HG03139 (cell line): ENCODE measurements around the gene CRYBG1.
"Not testable (repeated sequence)": the region's sequence is repeated elsewhere in the genome, so short reads cannot be mapped to it uniquely, and the experiment has no call there.

Source experiments
- ATAC-seq: cut with Tn5 transposase; IDR thresholded peaks from one replicate; pipeline ENCODE4 v1.9.1; 2021; ENCODE audit not compliant: unreplicated experiment

The CRYBG1 gene

GRCh38 chr6:106372838-106373501, 12.5 kb downstream of the CRYBG1 start:
- no peak for ATAC-seq

DNA sequence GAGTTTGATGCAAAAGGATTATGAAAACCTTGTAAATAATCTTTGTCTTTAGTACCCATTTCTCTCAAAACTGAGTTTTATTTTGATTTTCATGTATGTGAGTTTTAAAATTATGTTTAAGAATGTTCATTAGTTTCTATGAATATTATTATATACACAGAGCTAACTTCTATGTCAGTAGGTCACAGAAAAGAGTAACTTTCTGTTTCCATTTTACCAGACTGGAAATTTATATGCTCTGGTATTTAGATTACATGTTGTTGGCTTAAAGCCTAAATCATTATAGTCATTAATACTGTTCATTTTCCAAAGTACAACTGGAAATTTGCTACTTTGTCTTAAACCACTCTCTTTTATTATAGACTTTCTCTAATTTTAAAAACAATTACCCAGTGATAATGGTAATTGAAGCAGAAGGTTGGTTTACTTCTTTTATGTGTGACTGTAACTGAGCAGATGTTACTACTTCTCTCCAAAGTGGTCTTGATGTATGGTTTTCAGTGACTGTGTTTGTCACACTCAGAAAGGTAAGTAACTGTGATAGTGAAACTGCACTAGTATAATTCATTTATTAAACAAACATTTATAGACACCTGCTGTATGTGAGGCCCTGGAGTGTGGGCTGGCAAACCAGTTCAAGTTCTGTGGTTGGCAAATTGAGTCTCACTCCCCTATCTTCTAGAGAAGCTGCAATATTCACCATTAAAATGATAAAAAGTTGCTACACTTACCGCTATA, 13.2 kb downstream of the CRYBG1 start:
- ATAC-seq = no peak

DNA sequence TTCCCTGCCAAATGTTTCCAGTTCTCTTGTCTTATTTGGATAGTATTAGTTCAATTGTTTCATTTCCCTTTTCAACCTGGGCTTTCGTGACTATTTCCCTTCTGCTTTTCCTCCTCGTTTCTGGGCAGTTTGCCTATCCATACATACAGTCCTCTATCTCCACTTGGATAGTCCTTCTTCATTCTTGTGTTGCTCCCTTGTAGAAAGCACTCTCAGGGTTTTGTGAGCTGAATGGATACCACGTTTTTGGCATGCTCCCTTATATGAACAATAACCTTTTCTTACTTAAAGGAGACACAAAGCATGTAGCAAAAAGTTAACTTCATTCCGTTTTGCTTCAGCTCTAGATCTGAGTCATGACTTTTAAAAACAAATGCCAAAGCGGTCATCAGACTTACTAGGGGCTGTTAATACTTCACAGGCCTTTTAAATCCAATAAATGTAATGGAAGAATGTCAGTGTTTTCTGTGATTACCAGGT, 16.6 kb downstream of the CRYBG1 start:
- ATAC-seq = no peak

- ATAC-seq = no peak
Observed at GRCh38 chr6:106379951-106380350, 19.4 kb downstream of the CRYBG1 start.

GRCh38 chr6:106380407-106380806, 19.9 kb downstream of the CRYBG1 start:
- ATAC-seq = no peak

DNA sequence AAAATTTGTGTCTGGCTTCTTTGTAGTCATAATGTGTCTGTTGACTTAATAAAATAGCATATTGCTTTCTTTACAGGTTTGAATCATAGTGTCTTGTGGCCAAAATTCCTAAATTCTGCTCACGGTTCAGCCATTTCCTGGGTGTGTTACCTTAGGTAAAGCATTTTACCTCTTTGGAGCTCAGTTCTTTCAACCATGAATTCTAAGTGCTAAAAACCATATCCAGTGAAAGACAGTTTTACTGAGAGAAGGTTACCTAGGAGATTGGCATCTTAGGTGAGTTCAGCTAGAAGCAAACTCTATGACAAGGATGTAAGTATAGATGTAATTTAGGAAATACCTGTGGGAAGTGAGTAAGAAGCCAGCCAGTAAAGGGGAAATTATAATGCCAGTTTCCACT, 20.7 kb downstream of the CRYBG1 start:
- ATAC-seq = no peak

DNA sequence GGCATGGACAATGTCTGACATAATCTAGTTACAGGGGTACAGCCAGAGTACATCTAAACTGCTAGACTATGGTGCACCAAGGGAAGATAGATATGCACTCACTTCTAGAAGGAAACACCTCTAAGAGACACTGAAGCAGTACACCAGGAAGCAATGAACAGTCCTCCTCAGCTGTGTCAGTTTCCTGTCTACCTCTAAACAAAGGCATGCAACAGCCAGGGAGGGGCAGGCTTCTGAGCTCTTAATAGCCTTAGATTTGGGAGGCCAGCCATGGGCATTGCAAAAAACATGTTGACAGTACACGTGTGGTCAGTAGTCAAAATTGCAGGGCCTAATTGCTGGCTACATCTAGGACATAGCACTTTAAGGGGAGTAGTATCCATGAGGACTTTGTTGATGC, 21.4 kb downstream of the CRYBG1 start:
- ATAC-seq = no peak

- no peak for ATAC-seq
Observed at GRCh38 chr6:106383573-106383972, 23.1 kb downstream of the CRYBG1 start.

- ATAC-seq = no peak
Observed at GRCh38 chr6:106385530-106385929, 25.0 kb downstream of the CRYBG1 start.

DNA sequence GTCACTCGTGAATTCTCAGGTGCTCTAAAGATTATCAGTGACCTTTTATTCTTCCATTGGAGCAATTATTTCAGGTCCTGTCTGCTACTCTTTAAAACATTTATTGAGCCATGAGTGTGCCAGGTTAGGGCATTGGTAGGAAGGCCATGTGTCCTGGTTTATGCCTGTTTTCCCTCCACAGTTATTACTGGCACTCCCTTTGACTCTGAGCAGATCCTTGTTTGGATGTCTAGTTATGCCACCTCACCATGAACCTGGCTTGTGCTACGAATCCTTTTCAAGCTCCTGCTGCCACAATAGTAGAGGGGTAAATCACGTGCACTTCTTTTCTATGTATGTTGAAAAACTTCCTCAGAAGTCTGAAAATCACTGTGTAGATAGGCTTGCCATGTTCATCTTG, 27.4 kb downstream of the CRYBG1 start:
- ATAC-seq = no peak

DNA sequence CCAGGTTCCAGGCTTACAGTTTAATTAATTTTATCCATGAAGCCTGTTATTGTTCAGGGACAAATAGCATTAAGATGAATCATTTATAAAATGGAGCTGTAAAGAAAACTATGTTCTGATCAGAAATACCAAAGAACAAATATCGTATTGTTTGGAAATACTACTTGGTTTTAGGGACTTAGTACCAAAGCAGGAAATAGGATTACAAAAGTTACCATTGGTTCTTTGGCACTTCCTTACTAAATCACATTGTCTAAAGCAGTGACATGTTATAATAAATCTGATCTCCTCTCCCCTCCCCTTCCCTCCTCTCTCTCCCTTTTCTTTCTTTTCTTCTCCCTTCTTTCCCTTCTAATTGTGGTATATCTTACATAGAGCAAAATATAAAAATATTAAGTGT, 29.6 kb downstream of the CRYBG1 start:
- ATAC-seq = no peak

- no peak for ATAC-seq
Observed at GRCh38 chr6:106396426-106397220, 36.1 kb downstream of the CRYBG1 start.

DNA sequence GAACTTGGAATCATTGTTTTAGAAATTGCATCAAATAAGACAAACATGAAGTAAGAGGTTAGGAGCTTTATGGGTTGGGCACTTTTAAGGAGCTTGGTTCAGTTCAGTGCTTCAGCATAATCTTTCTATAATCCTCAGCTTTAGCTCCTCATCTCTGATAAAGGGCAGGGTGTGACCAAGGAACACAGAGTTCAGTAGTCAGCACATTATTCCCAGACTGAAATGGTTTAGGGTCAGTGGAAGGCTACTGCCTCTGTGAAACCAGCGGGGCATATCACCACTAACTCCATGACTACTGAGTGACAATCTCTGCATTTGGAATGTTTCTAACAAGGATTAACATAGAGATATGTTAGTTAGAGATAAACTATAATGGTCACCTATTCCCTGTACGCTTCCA, 36.9 kb downstream of the CRYBG1 start:
- no peak for ATAC-seq

GRCh38 chr6:106398621-106399020, 38.1 kb downstream of the CRYBG1 start:
- no peak for ATAC-seq

GRCh38 chr6:106405044-106405443, 44.5 kb downstream of the CRYBG1 start:
- not testable (repeated sequence) for ATAC-seq

DNA sequence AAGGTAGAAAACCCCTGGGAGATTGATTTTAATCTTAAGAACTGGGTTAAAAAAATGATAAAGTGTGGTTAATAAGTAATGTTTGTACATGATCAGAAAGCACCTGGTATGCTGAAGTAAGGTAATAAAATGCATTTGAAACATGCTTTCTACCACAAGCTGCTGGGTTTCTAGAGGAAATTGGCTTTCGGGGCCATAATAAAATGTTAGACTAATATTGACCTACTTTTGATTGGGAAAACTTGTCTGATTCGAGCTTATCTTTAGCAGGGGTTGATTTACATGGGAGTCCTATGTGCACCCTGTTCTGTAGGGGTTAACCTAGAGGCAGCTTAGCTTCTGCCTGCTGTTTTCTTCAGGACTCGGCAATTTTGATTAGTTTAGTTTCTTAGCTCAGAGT, 50.5 kb downstream of the CRYBG1 start:
- no peak for ATAC-seq

DNA sequence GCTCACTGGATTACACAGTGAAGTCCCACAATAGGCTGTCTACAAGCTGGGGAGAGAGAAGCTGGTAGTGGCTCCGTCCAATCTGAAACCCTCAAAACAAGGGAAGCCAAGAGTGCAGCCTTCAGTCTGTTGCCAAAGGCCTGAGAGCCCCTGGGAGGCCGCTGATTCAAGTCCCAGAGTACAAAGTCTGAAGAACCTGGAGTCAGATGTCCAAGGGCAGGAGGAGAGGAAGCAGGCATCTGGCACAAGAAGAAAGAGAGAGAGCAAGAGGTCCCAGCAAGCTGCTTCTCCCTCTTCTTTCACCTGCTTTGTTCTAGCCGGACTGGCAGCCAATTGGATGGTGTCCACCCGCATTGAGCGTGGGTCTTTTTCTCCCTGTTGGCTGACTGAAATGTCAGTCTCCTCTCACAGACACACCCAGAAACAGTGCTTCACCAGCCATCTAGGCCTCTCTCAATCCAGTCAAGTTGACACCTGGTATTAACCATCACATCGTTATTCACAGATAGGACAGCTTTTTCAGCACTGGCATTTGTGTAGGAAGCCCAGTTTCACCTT, 51.2 kb downstream of the CRYBG1 start:
- no peak for ATAC-seq

- no peak for ATAC-seq
Observed at GRCh38 chr6:106413016-106413415, 52.5 kb downstream of the CRYBG1 start.

- no peak for ATAC-seq
Observed at GRCh38 chr6:106413722-106414121, 53.2 kb downstream of the CRYBG1 start.

GRCh38 chr6:106415921-106416320, 55.4 kb downstream of the CRYBG1 start:
- ATAC-seq = no peak

DNA sequence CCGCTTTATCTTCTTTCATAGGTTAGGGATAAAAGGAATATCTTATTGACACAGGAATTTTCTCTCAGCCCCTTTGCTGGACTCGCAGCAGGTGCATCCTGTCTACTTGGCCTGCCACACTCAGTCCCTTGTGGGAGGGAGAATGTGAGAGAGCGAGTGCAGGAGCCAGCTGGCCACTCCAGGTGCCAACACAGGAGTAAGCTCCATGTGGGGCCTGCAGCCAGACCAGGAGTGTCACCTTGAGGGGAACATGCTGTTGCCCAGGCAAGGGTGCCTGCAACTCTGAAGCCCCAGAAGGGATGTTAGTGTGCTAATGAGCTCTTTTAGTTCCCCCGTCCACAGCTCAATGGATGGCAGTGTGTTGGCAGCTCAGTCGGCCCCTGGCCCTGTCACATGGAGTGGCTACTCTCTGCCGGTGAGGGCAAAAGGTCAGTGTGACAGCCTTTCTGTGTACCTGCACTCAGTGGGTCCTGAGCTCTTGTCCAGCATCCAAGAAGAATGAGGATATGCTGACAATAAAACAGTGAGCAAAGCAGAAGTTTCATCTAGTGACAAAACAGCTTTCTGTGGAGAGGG, 57.1 kb downstream of the CRYBG1 start:
- ATAC-seq = no peak
